GM18499 (cell line): Measurements from ENCODE around the gene MOCOS.
A peak's percentile ranks its signal among the peaks of the same experiment; 100 is the strongest.
"Not testable (repeated sequence)": the region's sequence is repeated elsewhere in the genome, so short reads cannot be mapped to it uniquely, and the experiment has no call there.

Experiments used
- ATAC-seq: cut with Tn5 transposase; IDR thresholded peaks from one replicate; pipeline ENCODE4 v1.9.1; 2021; ENCODE audit warnings: moderate number of reproducible peaks; ENCODE audit not compliant: insufficient read depth, unreplicated experiment

MOCOS gene

GRCh38 chr18:36187193-36187825, at the start of gene MOCOS:
Gene MOCOS, plus strand, starts transcription at chr18:36187497. Its CDS starts 43 bp downstream, at chr18:36187540.
- ATAC-seq = no peak

GRCh38 chr18:36139245-36139644, 48.1 kb upstream of the MOCOS start:
- no peak for ATAC-seq

- no peak for ATAC-seq
Measured at GRCh38 chr18:36141576-36141975, 45.7 kb upstream of the MOCOS start.

- ATAC-seq = no peak
Measured at GRCh38 chr18:36142751-36143150, 44.5 kb upstream of the MOCOS start.

- no peak for ATAC-seq
Measured at GRCh38 chr18:36143391-36143790, 43.9 kb upstream of the MOCOS start.

GRCh38 chr18:36149514-36150289, 37.6 kb upstream of the MOCOS start:
- ATAC-seq = peak; percentile 91

- no peak for ATAC-seq
Measured at GRCh38 chr18:36152781-36153180, 34.5 kb upstream of the MOCOS start.

GRCh38 chr18:36153203-36153602, 34.1 kb upstream of the MOCOS start:
- no peak for ATAC-seq

GRCh38 chr18:36153771-36154170, 33.5 kb upstream of the MOCOS start:
- ATAC-seq = no peak

GRCh38 chr18:36155851-36156757, 31.2 kb upstream of the MOCOS start:
- ATAC-seq = no peak

GRCh38 chr18:36157441-36157840, 29.9 kb upstream of the MOCOS start:
- no peak for ATAC-seq

- ATAC-seq = no peak
Measured at GRCh38 chr18:36158266-36158867, 28.9 kb upstream of the MOCOS start.

- ATAC-seq = no peak
Measured at GRCh38 chr18:36160959-36161371, 26.3 kb upstream of the MOCOS start.

GRCh38 chr18:36162981-36163380, 24.3 kb upstream of the MOCOS start:
- ATAC-seq = no peak

- no peak for ATAC-seq
Measured at GRCh38 chr18:36167692-36168218, 19.5 kb upstream of the MOCOS start.

GRCh38 chr18:36168296-36168695, 19.0 kb upstream of the MOCOS start:
- ATAC-seq = not testable (repeated sequence)

- no peak for ATAC-seq
Measured at GRCh38 chr18:36169938-36170337, 17.4 kb upstream of the MOCOS start.

GRCh38 chr18:36175481-36175880, 11.8 kb upstream of the MOCOS start:
- ATAC-seq = no peak

GRCh38 chr18:36176177-36176584, 11.1 kb upstream of the MOCOS start:
- no peak for ATAC-seq

GRCh38 chr18:36176711-36177110, 10.6 kb upstream of the MOCOS start:
- no peak for ATAC-seq
